NB4 (cell line): Measurements from ENCODE around the gene PNRC1.
"Not testable (repeated sequence)": the region's sequence is repeated elsewhere in the genome, so short reads cannot be mapped to it uniquely, and the experiment has no call there.

ENCODE experiments used
- CTCF ChIP-seq: IDR thresholded peaks from one replicate; pipeline ENCODE4 v1.5.1; 2012; ENCODE audit warnings: low read depth, low read length
- POLR2A ChIP-seq: IDR thresholded peaks from 2 replicates; pipeline ENCODE4 v1.6.1; 2011; ENCODE audit warnings: mild to moderate bottlenecking; ENCODE audit not compliant: insufficient read length; ENCODE audit errors: extremely low read depth

GRCh38 chr6:89064931-89065330 lies 15.6 kb upstream of the PNRC1 start:
- not testable (repeated sequence) for TF ChIP-seq CTCF, POLR2A
